Measurements from ENCODE around the gene STX7.
A peak's percentile ranks its signal among the peaks of the same experiment; 100 is the strongest.
"Not testable (repeated sequence)": the region's sequence is repeated elsewhere in the genome, so short reads cannot be mapped to it uniquely, and the experiment has no call there.

Gene STX7

DNA sequence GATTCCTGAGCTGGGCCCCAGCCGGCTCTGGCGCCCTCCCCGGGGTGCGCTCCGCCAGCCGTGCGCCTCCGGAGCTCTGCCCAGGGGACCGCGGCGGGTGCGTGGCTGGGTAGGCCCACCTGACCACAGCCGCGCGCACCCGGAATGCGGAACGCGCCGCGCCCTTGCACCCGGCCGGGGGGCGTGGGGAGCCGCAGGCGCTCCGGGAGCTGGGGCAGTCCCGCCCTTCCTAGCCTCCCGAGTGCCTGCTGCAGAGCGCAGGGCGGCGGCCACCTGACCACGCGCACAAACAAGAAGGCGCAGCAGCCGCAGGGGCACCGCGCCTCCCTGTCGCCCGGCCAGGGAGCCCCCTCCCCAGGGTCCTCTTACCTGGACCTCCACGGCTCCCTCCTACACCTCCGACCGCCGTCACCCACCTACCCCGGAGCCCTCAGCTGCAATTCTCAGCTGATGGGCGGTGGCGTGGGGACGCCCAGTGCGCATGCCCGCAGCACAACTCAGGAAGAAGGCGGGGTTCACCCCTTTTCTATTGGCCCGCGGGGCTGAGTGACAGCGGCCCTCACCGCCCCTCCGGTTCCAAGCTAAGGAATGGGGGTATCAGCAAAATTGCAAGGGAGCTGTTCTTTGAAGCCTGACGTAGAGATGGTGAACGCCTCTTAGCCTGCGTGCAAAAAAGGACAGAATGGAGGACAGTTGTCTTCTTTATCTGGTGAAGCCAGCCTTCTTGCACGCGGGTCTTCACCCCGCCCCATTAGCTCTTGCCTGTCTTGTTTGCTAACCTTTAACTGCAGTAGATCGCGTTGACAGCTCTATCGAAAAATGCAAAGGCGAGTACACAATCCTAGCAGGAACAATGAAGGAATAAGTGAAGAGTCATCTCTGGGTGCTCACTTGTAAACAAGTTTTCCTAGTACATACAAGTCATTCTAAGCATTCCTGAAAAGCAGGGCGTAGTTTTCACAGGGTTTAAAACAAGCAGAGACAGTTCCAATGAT is at the start of gene STX7:
Gene STX7, minus strand, starts transcription at position 479 of the 995 bp plus-strand sequence. CDS start 9,586 bp downstream, outside the sequence.
- TF ChIP-seq, protein P1, sequence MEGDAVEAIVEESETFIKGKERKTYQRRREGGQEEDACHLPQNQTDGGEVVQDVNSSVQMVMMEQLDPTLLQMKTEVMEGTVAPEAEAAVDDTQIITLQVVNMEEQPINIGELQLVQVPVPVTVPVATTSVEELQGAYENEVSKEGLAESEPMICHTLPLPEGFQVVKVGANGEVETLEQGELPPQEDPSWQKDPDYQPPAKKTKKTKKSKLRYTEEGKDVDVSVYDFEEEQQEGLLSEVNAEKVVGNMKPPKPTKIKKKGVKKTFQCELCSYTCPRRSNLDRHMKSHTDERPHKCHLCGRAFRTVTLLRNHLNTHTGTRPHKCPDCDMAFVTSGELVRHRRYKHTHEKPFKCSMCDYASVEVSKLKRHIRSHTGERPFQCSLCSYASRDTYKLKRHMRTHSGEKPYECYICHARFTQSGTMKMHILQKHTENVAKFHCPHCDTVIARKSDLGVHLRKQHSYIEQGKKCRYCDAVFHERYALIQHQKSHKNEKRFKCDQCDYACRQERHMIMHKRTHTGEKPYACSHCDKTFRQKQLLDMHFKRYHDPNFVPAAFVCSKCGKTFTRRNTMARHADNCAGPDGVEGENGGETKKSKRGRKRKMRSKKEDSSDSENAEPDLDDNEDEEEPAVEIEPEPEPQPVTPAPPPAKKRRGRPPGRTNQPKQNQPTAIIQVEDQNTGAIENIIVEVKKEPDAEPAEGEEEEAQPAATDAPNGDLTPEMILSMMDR (IDR thresholded peaks at IDR 0.05): no peak
- peak within 1 kb of the TSS; percentile 70 to 91 for H3K27ac ChIP-seq
- peak; percentile 94 for DNase-seq (ENCODE audit: low spot score)
- peak within 1 kb of the TSS; percentile 82 for H3K4me3 ChIP-seq

GRCh38 chr6:132560087-132560486 is 47.2 kb upstream of the STX7 start:
- DNase-seq (ENCODE audit: low spot score); H3K27ac ChIP-seq; H3K4me3 ChIP-seq: not testable (repeated sequence)

GRCh38 chr6:132552372-132552771 is 39.5 kb upstream of the STX7 start, which contains the start of gene TAAR8:
TAAR8 (plus strand) TSS chr6:132552672; CDS start chr6:132552693, 21 bp downstream.
- no peak within 1 kb of the TSS for H3K27ac ChIP-seq
- TF ChIP-seq, protein P1 (IDR thresholded peaks at IDR 0.05): no peak
- DNase-seq (ENCODE audit: low spot score): no peak

DNA sequence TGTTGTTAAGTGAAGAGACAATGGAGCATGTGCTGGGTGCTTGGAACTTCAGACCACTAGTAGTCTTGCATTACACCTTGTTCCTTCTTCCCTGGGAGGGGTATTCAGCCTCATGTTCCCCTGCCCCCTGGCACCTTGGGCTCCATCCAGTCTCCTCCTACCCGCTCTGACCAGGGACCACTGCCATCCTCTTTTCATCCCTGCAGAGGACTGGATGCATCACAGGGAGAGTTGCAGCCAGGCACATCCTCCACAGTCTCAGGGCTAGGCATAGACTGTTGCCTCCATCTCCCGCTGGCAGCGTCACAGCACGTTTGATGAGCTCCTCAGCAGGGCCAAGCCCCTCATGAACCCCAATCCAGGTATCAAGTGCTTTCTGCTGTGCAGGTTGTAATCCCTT is 38.3 kb upstream of the STX7 start:
- no peak for DNase-seq (ENCODE audit: low spot score)
- TF ChIP-seq, protein P1 (IDR thresholded peaks at IDR 0.05): no peak
- no peak overlapping the region for H3K4me3 ChIP-seq
- no peak overlapping the region for H3K27ac ChIP-seq

More at GRCh38 chr6:132552372-132552771, 39.5 kb upstream of the STX7 start, which contains the start of gene TAAR8:
- no peak within 1 kb of the TSS for H3K4me3 ChIP-seq

DNA sequence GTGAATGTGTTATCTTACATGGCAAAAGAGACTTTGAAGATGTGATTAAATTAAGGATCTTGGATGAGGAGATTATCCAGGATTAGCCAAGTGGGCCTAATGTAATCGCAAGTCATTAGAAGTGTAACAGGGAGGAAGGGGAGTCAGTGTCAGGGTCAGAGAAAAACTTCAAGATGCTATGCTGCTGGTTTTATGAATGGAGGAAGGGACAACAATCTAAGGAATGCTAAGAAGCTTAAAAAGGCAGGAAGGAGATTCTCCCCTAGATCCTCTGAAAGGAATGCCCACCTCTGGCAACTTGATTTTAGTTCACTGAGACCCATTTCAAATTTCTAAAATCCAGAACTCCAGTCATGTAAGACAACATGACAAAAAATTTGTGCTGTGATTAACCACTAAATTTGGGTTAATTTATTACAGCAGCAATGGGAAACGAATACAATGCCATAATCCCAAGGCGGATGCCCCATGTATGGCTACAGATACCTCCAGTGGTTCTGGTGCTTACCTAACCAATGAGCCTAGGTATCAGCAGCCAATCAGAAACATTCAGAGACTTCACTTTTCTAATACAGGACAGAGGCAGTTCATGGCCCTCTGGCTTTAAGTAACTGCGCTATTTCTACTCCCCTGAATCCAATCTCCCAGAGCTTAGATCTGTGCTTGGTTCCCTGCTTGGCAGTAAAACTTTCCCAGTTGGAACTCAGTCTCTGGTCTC is 36.0 kb upstream of the STX7 start:
- Histone ChIP-seq H3K4me3 (no peak overlapping the region), H3K27ac (no peak overlapping the region)
- TF ChIP-seq, protein P1 (IDR thresholded peaks at IDR 0.05): no peak

DNA sequence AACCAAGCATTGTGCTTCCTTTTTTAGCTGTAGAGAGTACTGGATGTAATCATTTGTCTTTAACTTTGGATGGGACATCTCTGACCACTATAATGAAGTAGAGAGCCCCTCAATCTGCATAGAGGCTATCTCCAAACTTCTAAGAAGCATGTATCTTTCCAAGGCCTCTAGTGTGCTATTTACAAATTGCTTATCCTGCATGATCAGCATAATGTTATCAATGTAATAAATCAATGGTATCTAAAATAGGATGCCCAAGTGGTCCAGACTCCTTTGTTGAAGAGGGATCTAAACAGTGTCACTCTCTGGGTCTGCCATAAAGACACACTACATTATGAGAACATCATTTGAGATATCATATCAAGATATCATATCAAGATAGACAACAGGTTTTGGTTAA is 31.9 kb upstream of the STX7 start:
- no peak overlapping the region for H3K4me3 ChIP-seq
- TF ChIP-seq, protein P1 (IDR thresholded peaks at IDR 0.05): no peak
- H3K27ac ChIP-seq: no peak overlapping the region
- no peak for DNase-seq (ENCODE audit: low spot score)

More for the DNA sequence above, 36.0 kb upstream of the STX7 start:
- DNase-seq (ENCODE audit: low spot score): no peak

GRCh38 chr6:132537977-132538376 is 25.1 kb upstream of the STX7 start, which contains the start of gene TAAR9:
TAAR9 (plus strand) TSS chr6:132538277; CDS start chr6:132538290, 13 bp downstream.
- DNase-seq (ENCODE audit: low spot score): no peak
- H3K27ac ChIP-seq: no peak within 1 kb of the TSS
- H3K4me3 ChIP-seq: no peak within 1 kb of the TSS
- TF ChIP-seq, protein P1 (IDR thresholded peaks at IDR 0.05): no peak

Data from coronary artery (tissue), 2 donors.